Stimulated activated CD4-positive, alpha-beta T cell treated with anti-CD3 and anti-CD28 coated beads, Interleukin-12 subunit alpha, Interleukin-12 subunit beta, amount 100 ng/mL, for 24 hours (primary cell): ENCODE results near the gene HSP90B1.
A peak's percentile ranks its signal among the peaks of the same experiment; 100 is the strongest.

ENCODE experiments used
- DNase-seq, 2 experiments: peaks; one replicate each; pipeline ENCODE4 v3.0.0-alpha.2; 2020; ENCODE audit warnings: low read depth in 2 of 2

Gene HSP90B1

DNA sequence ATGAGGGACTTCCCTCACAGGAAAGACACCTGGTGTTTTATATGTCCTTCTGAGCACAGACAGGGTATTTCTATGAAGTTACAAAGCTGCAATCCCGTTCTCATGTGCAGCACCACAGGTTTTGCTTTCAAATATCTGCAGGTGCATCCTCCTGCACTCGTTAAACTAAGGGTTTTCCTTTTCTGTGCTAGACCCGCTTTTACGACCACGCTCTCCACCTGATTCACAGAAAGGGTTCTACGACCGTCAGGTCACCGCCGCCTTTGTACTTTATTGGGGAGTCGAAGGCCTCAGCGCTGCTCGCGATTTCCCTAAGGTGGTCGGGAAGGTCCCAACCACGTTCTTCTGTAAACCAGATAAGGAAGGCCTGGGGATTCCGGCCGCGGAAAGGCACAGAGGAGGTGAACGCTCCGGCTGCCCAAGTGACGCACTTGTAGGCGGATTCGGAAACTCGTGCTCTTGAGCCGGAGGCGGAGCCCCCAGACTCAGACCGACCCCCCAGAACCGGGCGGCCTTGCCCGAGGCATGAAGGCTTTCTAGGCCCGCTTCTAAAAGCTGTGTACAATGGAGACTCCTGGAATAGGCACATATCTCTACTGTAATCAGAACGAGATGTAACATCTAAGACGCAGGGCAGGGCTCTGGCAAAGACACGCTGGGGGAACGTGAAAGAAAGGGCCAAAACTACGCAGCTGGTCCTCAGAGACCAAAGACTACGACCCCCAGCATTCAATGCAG is 995 bp upstream of the HSP90B1 start:
- DNase-seq = peak; percentile 61 to 63

DNA sequence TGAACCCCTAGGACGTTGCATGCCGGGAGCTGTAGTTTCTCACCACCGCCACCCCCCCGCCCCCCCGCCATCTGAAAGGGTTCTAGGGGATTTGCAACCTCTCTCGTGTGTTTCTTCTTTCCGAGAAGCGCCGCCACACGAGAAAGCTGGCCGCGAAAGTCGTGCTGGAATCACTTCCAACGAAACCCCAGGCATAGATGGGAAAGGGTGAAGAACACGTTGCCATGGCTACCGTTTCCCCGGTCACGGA is 501 bp upstream of the HSP90B1 start:
- DNase-seq = no peak

DNA sequence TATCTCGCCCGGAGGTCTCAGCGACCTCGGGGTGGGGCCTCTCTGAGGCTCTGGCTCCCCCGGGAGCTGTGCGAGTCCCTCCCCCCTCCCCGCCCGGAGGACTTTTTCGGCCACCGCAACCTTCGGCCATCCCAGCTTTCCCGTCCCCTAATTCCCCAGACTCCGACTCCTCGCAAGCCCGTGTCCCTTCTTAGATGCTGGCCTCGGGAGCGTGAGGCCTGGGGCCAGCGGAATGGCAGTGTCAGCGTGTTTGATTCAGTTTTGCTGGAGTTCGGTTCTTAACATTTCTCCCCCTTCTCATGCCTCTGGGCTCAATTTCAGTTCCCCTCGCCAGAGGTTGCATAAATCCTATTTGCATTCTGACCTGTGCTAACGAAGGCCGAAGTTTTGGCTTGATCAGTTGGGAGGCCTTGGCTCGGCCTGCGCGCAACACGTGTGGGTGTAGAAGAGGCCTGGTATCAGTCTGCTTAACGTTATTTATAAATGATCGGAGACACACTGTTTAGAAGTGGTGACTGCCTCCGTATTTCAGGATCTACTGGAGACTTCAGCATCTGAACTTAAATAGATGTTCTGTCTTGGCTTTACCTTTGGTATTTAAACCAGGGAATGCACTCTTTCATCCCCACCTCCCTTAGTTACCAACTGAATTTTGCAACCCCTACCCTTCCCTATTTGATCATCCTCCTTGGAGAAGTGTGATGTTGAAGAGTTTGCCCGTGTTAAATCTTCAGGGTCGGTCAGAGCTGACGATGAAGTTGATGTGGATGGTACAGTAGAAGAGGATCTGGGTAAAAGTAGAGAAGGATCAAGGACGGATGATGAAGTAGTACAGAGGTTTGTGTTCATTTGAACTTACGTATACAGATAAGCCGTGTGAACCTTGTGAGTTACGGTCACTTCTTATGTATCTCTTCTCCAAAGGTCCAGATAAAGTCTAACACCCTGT is 851 bp downstream of the HSP90B1 start:
- DNase-seq = peak in 1 of 2 experiments; percentile 8

DNA sequence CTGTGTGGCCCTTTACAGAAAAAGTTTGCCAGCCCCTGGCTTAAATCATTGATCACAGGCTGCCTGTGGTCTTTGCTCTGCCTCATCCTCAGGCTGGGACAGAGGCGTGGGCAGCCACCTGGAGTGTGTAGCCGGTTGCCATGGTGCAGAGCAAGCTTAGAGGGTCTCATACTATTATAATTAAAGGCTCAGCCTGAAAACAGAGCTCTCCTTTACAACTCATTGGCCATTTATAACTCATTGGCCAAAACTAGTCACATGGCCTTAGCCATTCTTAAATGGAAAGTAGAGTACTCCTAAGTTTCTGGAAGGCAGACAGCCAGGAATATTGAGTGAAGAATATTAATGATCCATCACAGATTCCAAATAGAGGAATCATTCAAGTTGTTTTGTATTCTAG is 3.0 kb downstream of the HSP90B1 start:
- DNase-seq = no peak

DNA sequence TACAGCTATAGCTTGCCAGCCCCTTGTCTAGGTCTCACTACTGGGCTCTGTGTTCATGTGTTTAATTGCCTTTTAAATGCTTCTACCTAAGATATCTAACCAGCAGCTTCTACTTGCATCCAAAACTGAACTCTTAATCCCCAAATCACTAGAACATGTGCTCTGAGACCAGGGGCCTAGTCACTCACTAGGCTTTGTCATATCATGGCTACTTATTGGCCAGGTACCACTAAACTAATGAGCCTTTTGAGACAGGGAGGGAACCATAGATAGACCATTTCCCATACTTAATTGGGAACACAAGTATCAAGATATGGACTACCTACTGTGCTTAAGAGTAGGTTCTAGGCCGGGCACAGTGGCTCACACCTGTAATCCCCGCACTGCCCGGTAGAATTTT is 6.5 kb downstream of the HSP90B1 start:
- DNase-seq = no peak

DNA sequence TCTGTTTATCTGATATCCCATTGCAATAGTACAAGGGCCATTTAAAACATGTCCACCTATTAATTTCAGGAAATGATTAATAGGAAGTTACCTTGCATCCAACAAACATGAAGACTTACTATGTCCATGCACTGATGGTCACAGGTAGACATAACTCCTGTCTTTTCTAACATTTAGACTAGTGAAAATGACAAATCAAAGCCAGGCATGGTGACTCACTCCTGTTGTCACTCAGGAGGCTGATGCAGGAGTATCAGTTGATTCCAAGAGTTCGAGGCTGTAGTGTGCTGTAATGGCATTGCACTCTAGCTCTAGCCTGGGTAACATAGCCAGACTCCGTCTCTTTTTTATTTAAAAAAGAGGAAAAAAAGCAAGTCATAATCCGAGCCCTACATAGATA is 14.8 kb downstream of the HSP90B1 start:
- no peak for DNase-seq

DNA sequence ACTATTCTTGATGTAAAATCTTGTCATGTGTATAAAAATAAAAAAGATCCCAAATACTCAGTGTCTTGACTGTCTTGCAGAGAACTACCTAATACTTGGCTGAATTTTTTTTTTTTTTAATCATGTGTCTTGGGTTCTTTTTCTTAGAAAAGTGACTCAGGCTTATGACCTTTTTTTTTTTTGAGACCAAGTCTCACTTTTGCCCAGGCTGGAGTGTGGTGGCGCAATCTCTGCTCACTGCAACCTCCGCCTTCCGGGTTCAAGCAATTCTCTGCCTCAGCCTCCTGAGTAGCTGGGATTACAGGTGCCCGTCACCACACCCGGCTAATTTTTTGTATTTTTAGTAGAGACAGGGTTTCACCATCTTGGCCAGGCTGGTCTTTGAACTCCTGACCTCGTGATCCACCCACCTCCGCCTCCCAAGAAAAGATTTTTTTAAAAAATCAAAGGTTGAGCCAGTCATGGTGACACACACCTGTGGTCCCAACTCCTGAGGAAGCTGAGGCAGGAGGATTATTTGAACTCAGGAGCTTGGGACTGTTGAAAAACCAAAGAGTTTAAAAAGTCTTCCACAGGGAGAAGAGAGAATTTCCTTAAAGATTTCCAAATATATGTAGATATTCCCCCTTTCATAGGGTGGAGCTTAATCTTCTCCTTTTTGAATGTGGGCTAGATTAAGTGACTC is 17.8 kb downstream of the HSP90B1 start:
- DNase-seq = no peak

DNA sequence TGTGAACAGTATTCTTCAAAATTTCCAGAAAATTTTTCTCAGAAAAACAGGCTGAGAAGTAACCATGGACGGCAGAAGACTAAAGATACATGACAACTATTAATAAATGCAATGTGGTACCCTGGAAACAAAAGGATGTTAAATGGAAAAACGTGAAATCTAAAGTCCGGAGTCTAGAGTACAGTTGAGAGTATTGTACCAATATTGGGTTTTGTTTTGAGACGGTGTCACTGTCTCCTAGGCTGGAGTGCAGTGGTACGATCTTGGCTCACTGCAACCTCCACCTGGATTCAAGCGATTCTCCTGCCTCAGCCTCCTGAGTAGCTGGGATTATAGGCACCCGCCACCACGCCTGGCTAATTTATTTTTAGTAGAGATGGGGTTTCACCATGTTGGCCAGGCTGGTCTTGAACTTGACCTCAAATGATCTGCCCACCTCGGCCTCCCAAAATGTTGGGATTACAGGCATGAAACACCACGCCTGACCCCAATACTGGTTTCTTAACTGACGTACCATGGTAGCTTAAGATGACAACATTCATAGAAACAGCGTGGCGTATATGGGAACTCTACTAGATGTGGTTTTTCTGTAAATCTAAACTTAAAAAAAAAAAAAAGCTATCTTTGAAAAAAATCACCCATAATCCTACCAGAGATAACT is 18.7 kb downstream of the HSP90B1 start:
- DNase-seq = no peak

DNA sequence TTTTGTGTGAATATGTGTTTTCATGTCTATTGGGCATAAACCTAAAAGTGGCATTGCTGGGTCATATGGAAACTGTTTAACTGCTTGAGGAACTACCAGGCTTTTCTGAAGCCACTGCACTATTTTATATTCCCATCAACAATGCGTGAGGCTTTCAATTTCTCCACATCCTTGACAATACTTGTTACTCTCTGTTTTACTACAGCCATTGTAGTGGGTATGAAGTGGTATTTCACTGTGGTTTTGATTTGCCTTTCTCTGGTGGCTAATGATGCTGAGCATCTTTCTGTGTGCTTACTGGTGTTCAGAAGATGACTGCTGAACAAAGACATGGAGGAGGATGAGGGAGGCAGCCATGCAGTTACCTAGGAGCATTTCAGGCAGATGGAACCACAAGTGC is 22.3 kb downstream of the HSP90B1 start:
- no peak for DNase-seq

DNA sequence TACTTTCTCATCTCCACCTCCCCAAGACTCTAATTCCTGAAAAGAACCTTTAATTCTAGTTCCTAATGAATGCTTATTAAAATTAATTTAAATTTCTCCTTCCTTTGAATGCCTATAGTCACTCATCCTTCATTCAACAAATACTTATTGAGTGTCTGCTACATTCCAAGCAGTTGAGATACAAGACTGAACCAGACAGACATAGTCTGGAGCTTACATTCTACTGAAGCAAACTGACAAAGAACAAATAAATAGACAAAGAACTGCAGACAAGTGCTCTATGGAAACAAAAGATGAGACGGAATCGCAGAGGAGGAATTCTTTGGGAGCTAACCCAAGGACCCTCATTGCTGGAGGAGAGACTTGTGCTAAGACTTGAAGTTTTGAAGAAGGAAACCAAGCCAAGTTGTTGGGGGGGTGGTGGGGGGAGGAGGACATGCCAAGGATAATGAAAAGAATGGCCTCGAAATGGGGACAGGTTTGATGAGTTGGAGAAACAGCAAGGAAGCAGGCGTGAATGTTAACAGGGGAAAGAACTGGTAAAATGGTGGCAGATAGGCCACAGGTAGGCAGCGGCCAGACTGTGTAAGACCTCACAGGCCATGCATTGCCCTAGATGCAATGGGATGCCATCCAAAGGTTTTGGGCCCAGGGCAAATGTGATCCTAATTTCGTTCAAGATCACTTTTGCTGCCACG is 25.8 kb downstream of the HSP90B1 start:
- no peak for DNase-seq

DNA sequence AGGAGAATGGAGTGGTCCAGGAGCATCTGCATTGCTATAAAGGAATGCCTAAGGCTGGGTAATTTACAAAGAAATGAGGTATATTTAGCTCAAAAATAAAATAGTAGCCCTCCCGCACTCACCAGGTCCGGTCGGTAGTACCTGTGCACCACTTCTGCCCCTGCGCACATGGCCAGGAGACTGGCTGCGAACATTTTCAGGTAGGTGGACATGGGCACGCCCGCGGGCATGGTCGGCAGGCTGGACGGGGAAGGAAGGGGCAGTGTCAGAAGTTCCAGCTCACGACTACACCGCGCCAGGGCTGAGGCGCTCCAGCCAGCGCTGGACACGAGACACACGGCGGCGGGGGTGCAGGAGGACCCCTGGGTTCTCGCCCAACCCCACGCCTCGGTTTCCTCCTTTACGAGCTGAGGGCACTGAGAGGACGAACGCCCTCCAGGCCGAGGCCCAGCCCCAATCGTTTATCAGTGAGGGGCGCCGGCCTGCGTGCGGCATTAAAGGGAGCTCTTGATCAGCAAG is 26.4 kb downstream of the HSP90B1 start:
- DNase-seq = peak in 1 of 2 experiments; percentile 10

DNA sequence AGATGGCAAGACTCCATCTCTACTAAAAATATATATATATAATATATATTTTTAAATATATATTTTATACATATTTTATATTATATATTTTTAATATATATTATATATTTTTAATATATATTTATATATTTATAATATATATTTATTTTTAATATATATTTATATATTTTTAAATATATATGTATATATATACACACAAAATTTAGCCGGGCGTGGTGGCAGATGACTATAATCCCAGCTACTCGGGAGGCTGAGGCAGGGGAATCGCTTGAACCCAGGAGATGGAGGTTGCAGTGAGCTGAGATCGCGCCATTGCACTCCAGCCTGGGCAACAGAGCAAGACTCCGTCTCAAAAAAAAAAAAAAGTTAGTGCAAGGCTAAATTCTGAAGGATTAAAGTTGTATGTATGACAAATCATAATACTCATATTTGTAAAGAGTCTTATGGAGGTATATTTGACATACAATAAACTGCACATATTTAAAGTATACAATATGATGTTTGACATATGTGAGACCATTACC is 27.7 kb downstream of the HSP90B1 start:
- no peak for DNase-seq

DNA sequence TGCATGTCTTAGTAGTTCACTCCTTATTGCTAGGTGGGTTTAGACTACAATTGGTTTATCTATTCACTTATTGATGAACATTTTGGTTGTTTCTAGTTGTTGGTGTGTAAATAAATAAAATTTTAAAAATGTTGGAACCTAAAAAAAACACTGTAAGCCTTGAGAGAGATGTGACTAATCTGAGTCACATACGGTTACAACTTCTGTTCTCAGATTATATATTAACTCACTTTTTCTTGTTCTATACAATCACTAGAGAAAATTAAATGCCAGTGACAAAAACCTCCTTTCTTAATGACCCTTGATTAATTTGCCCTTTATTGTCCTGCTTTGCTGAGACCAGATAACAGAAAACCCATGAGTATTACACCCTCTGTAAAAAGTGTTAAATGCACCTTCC is 28.4 kb downstream of the HSP90B1 start:
- DNase-seq = no peak

DNA sequence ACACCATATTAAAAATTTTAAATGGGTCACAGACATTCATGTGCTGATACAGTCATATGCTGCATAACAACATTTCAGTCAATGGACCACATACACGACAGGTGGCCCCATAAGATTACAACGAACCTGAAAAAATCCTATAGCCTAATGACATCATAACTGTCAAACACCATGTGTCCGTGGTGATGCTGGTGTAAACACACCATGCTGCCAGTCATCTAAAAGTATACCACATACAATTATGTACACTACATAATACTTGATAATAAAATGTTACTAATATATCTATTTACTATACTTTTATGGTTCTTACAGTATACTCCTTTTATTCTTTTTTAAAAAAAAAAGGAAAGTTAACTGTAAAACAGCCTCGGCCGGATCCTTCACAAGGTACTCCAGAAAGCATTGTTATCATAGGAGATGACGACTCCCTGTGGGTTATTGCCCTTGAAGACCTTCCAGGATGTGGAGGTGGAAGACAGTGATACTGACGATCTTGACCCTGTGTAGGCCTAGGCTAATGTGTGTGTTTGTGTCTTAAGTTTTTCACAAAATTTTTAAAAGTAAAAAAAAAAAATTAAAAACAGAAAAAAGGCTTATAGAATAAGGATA is 30.5 kb downstream of the HSP90B1 start:
- no peak for DNase-seq

DNA sequence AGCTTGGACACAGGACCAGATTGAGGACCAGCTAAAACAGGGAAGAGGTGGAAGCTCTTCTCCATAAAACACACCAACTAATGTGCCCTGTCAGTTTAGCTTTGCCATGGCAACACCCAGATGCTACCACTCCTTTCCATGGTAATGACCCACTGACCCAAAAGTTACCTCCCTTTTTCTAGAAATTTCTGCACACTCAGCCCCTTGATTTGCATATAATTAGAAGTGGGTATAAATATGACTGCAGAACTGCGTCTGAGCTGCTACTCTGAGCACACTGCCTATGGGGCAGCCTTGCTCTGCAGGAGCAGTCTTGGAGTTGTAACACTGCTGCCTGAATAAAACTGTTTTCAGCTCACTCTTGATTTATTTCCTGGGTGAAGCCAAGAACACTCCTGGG is 32.3 kb downstream of the HSP90B1 start:
- no peak for DNase-seq

DNA sequence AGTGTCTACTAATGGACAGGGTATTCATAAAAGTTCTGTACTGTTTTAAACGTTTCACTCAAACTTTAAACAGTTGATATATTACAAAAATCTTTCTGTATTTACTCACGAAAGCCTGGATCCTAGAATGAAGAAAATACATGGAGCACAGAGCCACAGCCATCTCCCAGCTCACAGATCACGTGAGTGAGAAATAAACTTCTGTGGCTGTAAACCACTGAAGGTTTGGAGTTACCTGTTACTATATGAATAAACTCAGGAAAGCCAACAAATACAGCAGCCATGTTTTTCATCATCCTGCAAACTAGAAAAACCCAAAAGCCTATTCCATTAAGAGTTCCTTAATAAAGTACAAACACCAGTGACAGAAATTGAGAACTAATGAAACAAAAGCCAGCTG is 34.6 kb downstream of the HSP90B1 start:
- DNase-seq = no peak

DNA sequence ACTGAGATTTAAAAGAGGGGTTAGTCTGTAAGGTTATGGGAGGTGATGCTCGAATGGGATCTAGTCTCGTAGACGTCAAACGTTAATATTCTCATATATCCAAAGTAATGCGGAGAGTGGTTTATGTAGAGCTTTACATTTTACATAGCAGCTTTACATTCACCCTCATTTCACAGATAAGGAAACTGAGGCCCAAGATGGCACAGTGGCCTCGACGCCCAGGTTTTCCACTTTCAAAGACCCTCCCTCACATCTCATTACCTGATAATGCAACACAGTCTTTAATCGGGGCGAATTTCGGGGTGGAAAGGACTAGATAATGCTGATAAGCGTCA is 35.0 kb downstream of the HSP90B1 start:
- DNase-seq = no peak

DNA sequence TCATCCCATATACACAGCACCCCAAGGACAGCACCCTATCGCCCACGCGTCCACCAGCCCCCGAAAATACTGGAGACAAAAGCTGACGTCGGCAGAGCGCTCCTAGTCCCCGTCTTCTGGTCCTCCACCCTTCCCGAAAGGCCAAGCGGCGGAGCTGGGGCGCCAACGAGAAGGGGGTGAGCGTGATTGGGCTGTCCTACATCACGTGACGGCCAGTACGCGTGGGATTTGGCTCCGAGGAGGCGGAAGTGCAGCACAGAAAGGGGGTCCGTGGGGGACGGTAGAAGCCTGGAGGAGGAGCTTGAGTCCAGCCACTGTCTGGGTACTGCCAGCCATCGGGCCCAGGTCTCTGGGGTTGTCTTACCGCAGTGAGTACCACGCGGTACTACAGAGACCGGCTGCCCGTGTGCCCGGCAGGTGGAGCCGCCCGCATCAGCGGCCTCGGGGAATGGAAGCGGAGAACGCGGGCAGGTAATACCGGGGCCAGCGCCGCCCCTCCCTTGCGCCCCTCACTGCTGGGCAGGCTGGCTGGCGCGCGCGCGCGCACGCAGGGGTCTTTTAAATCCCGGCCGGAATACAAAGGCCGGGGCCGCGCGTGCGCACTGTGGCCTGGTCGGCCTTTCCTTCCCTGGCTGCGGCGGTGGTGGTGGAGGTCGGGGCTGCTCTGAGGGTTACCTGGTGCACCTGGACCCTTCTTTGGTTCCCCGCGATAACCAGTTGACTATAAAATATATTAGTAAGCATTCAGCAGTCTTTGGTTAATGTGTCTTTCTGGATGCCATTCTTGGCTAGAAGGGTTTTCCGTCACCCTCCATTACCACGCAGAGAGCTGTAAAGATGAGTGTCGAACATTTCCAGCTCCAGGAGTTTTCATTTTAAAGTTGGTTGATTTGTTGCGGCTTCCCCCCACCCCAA is 35.6 kb downstream of the HSP90B1 start, which contains the start of gene TDG:
TSS of gene TDG (plus strand) at position 283 of the 915 bp plus-strand sequence. CDS start at position 449, 166 bp downstream.
- DNase-seq = peak; percentile 94

DNA sequence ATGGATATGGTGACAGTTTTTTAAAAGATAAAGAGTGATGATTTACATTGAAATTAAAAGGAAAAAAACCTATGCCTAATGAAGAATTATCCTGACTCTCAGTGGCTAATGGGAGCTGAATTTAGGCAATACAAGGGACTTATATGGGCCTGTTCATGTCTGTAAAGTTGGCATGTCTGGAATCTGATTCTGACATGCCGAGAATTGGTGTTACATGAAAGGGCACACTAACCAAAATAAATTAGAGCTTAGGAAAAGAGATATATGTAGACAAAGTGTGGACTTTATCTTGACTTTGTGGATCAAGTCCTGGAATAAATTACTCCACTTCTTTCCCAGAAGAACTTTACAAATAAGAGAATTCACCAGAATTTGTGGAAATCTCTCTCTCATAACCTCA is 36.5 kb downstream of the HSP90B1 start:
- DNase-seq = no peak

DNA sequence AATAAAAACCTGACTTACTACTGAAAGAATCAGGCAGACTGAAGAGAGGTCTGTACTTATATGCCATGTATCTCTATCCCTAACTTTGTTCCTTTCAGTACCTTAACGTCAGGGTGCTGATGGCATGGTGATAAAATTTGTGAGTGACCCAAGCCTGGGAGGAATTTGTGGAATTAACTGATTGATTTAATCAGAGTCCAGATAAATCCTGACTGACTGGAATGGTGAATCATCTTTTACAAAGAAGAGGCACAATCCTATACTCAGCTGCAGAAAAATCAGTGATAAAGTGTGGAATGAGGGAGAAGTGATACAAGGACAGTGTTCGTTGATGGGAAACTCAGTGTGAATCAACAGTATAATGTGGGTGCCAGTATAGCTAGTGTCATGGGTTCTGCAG is 39.2 kb downstream of the HSP90B1 start:
- no peak for DNase-seq
